ENCODE results near the gene AKT2. TPM values are rescaled to one million over a fixed set of nuclear protein-coding genes. Genes with fewer than 3 reads are reported as not detected.

The AKT2 gene
- total RNA-seq, 1 experiment from 2014 or later = 182 TPM

- Mint-ChIP-seq H3K36me3 (ENCODE audit: insufficient read depth, unreplicated experiment) (peaks cover 4% of the 10 kb centered on the region), H3K27me3 (ENCODE audit: unreplicated experiment) (no peaks in the 10 kb centered on the region), H3K4me1 (ENCODE audit: low read depth, unreplicated experiment) (no peaks in the 10 kb centered on the region), H3K4me3 (ENCODE audit: low read depth, unreplicated experiment) (no peak overlapping the region), H3K27ac (ENCODE audit: unreplicated experiment) (no peak overlapping the region), H3K9me3 (ENCODE audit: low read depth, unreplicated experiment) (no peaks in the 10 kb centered on the region)
- TF ChIP-seq CTCF (IDR thresholded peaks at IDR 0.05; ENCODE audit: unreplicated experiment) = no peak
- intact Hi-C loops (cut with micrococcal nuclease; ENCODE audit: unreplicated experiment) = no loop called here
- BruUV-seq (replicated peaks) = no TSS peak
- DNase-seq = no peak
- CTCF ChIA-PET = interaction anchor here (0.6 kb wide), 1 partner anchor 148 kb away, joined by 3 read pairs; no protein-coding TSS in a partner anchor
These were observed 30.8 kb upstream of the AKT2 start for GRCh38 chr19:40315812-40316470.

DNA sequence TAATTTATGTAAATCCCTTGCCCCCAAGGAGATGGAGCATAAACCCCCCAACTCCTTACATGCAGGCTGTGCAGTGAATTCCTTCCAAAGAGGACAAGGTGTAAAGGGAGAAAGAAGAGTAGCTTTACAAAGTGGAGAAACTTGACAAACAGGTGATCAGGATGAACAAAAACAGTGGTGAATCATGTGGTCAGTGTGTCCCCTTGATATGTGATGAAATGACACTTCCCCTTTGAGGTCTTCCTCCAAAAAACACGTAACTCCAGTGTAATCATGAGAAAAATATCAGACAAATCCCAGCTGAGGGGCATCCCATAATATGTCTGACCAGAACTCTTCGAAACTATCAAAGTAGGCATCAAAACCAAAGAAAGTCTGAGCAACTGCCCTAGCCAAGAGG is 29.5 kb upstream of the AKT2 start:
- no TSS peak for BruUV-seq (replicated peaks)
- peaks cover 4% of the 10 kb centered on the region for H3K36me3 Mint-ChIP-seq (ENCODE audit: insufficient read depth, unreplicated experiment)
- no peak for TF ChIP-seq CTCF (IDR thresholded peaks at IDR 0.05; ENCODE audit: unreplicated experiment)
- H3K9me3 Mint-ChIP-seq (ENCODE audit: low read depth, unreplicated experiment) = no peaks in the 10 kb centered on the region
- H3K27me3 Mint-ChIP-seq (ENCODE audit: unreplicated experiment) = no peaks in the 10 kb centered on the region
- CTCF ChIA-PET = interaction anchor here (0.6 to 1.3 kb wide), 3 partner anchors 9 to 151 kb away, joined by 4 read pairs; no protein-coding TSS in a partner anchor
- no peak for DNase-seq
- intact Hi-C loops (cut with micrococcal nuclease; ENCODE audit: unreplicated experiment) = no loop called here
- H3K4me1 Mint-ChIP-seq (ENCODE audit: low read depth, unreplicated experiment) = no peaks in the 10 kb centered on the region
- H3K4me3 Mint-ChIP-seq (ENCODE audit: low read depth, unreplicated experiment) = no peak overlapping the region
- no peak overlapping the region for H3K27ac Mint-ChIP-seq (ENCODE audit: unreplicated experiment)

GRCh38 chr19:40313229-40313983 is 28.3 kb upstream of the AKT2 start:
- no peak for DNase-seq
- CTCF ChIA-PET = interaction anchor here (0.7 to 1.3 kb wide), 2 partner anchors 8 to 210 kb away, joined by 3 to 4 read pairs; no protein-coding TSS in a partner anchor

GRCh38 chr19:40312533-40312932 is 27.4 kb upstream of the AKT2 start:
- no TSS peak for BruUV-seq (replicated peaks)
- H3K27me3 Mint-ChIP-seq (ENCODE audit: unreplicated experiment) = no peaks in the 10 kb centered on the region
- intact Hi-C loops (cut with micrococcal nuclease; ENCODE audit: unreplicated experiment) = no loop called here
- TF ChIP-seq CTCF (IDR thresholded peaks at IDR 0.05; ENCODE audit: unreplicated experiment) = no peak
- H3K36me3 Mint-ChIP-seq (ENCODE audit: insufficient read depth, unreplicated experiment) = peaks cover 4% of the 10 kb centered on the region
- H3K4me1 Mint-ChIP-seq (ENCODE audit: low read depth, unreplicated experiment) = no peaks in the 10 kb centered on the region
- no peak overlapping the region for H3K27ac Mint-ChIP-seq (ENCODE audit: unreplicated experiment)
- no peak overlapping the region for H3K4me3 Mint-ChIP-seq (ENCODE audit: low read depth, unreplicated experiment)
- CTCF ChIA-PET = no interaction called here
- no peaks in the 10 kb centered on the region for H3K9me3 Mint-ChIP-seq (ENCODE audit: low read depth, unreplicated experiment)
- no peak for DNase-seq

More at GRCh38 chr19:40313229-40313983, 28.3 kb upstream of the AKT2 start:
- H3K9me3 Mint-ChIP-seq (ENCODE audit: low read depth, unreplicated experiment) = no peaks in the 10 kb centered on the region
- H3K4me1 Mint-ChIP-seq (ENCODE audit: low read depth, unreplicated experiment) = no peaks in the 10 kb centered on the region
- H3K36me3 Mint-ChIP-seq (ENCODE audit: insufficient read depth, unreplicated experiment) = peaks cover 4% of the 10 kb centered on the region
- H3K4me3 Mint-ChIP-seq (ENCODE audit: low read depth, unreplicated experiment) = no peak overlapping the region
- intact Hi-C loops (cut with micrococcal nuclease; ENCODE audit: unreplicated experiment) = no loop called here
- H3K27me3 Mint-ChIP-seq (ENCODE audit: unreplicated experiment) = no peaks in the 10 kb centered on the region
- no TSS peak for BruUV-seq (replicated peaks)
- TF ChIP-seq CTCF (IDR thresholded peaks at IDR 0.05; ENCODE audit: unreplicated experiment) = no peak
- H3K27ac Mint-ChIP-seq (ENCODE audit: unreplicated experiment) = no peak overlapping the region
